Activated CD8-positive, alpha-beta memory T cell treated with anti-CD3 and anti-CD28 coated beads, Interleukin-2, amount 50 U/mL, for 4 hours (primary cell): ENCODE data around the gene TTC34.
"Not testable (repeated sequence)": the region's sequence is repeated elsewhere in the genome, so short reads cannot be mapped to it uniquely, and the experiment has no call there.

Source experiments
- DNase-seq: peaks from one replicate; pipeline ENCODE4 v3.0.0-alpha.2; 2020

TTC34 gene

DNA sequence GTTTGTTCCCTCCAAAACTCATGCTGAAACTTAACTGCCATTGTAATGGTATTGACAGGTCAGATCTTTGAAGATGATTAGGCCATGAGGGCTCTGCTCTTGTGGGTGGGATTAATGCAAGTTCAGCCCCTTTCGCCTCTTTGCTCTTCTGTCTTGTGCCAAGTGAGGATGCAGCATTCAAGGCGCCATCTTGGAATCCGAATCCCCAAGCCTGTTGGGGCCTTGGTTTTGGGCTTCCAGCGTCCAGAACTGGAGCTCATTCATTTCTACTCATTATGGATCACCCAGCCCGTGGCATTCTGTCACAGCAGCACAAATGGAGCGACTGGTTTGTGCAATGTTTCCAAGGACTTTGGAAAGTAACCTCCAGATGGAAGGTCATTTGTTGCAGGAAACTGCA is 5.6 kb downstream of the TTC34 start:
- DNase-seq = no peak

GRCh38 chr1:2791027-2791760 is 10.3 kb downstream of the TTC34 start:
- DNase-seq = no peak

DNA sequence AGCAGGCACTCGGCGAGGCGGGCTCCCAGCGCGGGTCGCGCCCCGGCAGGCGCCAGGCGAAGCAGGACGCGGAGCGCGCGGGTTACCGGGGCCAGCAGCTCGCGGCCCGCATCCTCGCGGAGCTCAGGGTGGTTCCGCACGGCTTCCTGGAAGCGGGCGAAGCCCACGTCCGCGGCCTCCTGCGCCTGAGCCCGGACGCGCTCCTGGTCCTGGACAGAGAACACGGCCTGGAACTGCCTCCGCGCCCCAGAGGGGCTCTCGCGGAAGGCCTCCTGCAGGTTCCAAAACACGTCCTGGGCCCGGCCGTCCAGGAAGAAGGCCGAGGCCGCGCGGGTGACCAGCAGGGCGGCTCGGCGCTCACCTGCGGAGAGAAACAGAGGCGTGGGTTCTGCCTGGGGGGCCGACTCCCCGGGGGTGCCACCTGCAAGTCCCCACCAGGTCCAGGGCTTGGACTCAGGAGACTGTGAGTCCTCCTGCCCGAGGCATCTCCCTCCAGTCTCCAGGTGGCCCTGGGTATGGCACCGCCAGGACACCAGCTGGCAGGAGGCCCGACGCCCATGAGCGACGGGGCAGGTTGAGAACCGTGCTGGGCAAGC is 11.4 kb downstream of the TTC34 start:
- DNase-seq = no peak

- no peak for DNase-seq
These were observed 12.1 kb downstream of the TTC34 start for GRCh38 chr1:2789164-2789985.

DNA sequence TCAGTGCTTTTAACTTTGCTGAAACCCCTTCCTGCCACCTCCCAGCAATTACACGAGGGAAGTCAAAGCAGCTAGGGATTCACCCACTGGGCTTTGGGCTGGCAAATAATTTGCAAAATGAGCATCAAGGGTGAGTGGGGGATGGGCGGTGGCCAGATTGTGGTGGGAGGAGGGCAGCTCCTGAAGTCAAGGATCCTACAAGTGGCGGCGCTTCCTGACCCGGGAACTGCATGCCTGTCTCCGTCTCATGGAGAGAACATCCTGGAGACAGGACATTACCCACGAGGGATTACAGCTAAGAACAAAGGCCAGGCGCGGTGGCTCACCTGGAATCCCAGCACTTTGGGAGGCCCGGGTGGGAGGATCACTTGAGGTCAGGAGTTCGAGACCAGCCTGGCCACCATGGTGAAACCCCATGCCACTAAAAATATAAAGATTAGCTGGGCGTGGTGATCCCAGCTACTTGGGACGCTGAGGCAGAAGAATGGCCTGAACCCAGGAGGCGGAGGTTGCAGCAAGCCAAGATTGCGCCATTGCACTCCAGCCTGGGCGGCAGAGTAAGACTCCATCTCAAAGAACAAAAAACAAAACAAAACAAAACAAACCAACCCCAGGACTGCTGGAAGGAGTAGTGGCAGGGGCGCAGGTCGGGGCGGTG is 12.9 kb downstream of the TTC34 start:
- DNase-seq = no peak

DNA sequence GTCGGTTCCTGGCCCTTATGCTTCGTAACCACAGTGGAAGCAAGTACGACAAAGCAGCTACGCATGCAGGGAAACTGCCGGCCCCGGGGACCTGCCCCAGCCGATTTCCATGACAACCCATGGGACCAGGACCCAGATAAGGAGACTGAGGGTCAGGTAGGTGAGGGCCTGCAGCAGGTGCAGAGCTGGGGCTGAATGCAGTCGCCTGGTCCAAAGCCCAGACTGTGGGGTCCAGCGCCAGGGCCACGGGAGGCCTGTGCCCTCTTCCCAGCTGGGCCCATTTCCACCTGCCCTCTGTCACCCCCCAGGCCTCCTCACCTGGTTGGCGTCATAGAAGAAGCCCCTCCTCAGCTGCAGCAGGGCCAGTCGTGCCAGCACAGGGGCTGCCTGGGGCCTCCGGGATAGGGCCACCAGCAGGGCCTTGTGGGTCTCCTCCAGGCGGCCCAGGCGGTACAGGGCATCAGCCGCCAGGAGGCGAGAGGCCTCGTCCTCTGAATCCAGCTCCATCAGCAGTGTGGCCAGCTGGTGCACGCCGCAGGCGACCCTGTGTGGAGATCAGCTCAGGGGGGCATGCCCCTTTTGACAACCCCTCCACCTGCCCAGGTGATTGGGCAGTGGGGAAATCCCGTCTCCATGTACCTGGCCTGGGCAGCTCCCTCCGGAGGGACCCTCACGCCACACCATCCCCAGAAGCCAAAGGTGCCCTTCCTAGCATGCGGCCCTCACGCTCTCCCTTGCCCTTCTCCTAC is 14.2 kb downstream of the TTC34 start:
- no peak for DNase-seq

GRCh38 chr1:2786329-2787162 is 14.9 kb downstream of the TTC34 start:
- peak; percentile 77 for DNase-seq

DNA sequence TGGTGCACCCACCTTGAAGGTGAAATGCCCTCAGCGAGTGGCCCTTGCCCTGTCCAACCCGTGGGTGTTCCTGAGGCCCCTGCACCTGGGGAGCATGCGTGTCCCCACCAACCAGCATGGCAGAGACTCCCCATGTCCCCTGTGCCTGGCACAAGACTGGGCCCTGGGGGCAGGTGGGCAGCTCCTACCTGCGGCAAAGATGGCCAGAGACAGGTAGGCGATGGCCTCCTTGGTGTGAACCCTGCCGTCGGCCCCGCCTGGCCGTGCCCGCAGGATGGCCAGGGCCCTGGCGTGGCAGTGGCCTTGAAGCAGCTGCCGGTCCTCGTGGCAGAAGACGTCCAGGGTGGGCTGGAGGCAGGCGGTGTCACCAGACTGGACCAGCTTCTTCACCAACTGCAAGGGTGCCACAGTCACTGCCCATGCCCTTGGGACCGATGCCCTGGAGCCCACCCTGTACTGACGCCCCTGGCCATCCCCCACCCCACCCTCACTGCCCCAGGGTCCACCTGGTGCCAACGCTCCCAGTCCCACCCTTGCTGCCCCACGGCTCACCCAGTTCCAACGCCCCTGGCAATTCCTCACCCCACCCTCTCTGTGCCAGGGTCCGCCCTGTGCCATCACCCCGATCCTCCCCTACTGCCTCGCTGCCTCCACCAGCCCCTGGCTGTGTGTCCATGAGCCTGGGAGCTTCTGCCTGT is 15.7 kb downstream of the TTC34 start:
- no peak for DNase-seq

GRCh38 chr1:2784854-2785630 is 16.5 kb downstream of the TTC34 start:
- DNase-seq = no peak

DNA sequence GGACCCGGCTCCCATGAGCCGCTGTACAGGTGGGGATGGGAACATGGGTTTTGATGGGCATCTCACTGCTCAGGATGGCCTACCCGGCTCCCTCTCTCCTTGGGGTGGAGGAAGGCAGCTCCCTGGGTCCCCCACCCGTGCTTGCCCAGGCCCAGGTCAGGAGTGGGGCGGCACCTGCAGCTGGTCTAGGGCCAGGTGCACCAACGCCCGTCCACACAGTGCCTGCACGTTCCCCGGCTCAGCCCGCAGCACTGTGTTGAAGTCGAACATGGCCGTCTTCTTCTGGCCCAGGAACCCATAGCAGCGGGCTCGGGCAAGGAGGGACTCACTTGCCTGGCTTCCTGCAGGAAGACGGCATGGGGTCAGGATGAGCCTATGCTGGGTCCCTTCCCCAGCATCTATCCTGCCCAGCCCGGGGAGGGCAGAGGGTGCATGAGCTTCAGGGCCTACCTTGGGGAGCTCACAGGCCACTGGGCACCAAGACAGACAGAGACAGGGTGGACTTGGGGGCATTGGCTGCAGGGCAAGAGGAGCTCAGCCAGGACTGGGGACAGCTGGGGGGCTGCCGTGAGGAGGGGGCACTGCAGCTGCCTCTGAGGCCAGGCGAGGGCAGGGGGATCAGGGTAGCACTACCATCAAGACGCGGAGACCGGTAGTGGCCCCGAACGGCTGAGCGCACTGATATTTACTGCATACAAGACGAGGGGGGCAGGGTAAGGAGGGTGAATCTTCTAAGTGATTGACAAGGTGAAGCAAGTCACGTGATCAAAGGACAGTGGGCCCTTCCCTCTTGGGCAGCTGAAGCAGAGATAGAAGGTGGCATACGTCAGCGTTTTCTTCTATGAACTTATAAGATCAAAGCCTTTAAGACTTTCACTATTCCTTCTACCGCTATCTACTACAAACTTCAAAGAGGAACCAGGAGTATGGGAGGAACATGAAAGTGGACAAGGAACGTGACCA is 17.8 kb downstream of the TTC34 start:
- no peak for DNase-seq

GRCh38 chr1:2783069-2783434 is 18.4 kb downstream of the TTC34 start:
- DNase-seq = no peak

DNA sequence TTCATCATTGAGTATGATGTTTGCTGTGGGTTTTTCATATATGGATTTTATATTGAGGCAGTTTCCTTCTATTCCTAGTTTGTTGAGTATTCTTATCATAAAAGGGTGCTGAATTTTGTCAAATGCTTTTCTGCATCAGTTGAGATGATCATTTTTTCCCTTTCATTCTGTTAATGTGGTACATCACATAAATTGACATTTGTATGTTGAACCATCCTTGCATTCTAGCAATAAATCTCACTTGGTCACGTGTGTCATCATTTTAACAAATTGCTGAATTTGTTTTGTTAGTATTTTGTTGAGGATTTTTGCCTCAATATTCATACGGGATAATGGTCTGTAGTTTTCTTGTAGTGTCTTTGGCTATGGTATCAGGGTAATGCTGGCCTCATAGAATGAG is 19.9 kb downstream of the TTC34 start:
- no peak for DNase-seq

DNA sequence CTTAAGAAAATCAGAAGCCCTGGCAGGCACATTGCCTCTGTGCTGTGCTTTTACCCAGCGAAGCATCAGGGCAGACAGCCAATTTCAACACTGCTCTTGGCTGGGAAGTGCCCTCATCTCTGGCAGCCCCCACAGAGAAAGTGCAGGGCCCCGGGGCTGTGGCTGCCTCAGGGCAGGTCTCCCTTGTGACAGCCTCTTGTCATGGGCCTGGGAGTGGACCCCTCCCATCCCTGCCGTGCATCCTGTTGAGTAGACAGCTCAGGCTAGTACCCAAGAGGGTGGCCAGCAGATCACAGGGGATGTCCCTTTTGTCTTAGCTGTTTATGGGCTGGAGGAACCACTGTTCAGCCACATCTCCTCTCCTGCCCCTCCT is 23.3 kb downstream of the TTC34 start:
- DNase-seq = no peak

GRCh38 chr1:2777424-2778219 is 23.9 kb downstream of the TTC34 start:
- DNase-seq = no peak

DNA sequence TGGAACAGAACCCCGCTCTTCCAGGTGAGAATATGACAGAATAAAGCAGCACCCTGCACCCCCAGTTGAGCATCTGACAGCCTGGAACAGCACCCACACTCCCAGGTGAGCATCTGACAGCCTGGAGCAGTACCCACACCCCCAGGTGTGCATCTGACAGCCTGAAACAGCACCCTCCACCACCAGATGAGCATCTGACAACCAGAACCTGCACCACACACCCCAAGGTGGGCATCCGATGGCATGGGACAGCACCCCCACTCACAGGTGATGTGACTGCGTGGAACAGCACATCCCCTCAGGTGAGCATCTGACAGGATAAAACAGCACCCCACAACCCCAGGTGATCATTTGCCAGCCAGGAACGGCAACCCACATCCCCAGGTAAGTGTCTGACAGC is 26.2 kb downstream of the TTC34 start:
- not testable (repeated sequence) for DNase-seq

DNA sequence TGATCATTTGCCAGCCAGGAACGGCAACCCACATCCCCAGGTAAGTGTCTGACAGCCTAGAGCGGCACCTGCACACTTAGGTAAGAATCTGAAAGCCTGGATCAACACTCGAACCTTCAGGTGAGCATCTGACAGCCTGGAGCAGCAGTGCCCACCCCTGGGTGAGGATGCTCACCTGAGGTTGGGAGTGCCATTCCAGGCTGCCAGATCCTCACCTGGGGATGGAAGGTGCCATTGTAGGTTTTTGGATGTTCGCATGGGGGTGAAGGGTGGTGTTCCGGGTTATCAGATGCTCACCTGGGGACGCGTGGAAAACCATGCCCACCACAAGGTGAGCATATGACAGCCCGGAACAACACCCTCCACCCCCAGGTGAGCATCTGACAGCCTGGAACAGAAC is 33.4 kb downstream of the TTC34 start:
- not testable (repeated sequence) for DNase-seq

DNA sequence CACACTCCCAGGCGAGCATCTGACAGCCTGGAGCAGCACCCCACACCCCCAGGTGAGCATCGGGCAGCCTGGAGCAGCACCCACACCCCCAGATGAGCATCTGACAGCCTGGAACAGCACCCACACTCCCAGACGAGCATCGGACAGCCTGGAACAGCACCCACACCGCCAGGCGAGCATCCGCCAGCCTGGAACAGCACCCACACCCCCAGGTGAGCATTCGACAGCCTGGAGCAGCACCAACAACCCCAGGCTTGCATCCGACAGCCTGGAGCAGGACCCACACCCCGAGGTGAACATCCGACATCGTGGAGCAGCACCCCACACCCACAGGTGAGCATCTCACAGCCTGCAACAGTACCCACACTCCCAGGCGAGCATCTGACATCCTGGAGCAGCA is 42.1 kb downstream of the TTC34 start:
- DNase-seq = not testable (repeated sequence)

DNA sequence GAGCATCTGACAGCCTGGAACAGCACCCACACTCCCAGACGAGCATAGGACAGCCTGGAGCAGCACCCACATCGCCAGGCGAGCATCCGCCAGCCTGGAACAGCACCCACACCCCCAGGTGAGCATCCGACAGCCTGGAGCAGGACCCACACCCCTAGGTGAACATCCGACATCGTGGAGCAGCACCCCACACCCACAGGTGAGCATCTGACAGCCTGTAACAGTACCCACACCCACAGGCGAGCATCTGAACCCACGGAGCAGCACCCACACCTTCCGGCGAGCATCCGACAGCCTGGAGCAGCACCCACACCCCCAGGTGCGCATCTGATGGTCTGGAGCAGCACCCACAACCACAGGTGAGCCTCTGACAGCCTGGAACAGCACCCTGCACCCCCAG is 44.0 kb downstream of the TTC34 start:
- not testable (repeated sequence) for DNase-seq
